ENCODE results near the gene LAPTM4A. TPM values are rescaled to one million over a fixed set of nuclear protein-coding genes. Genes with fewer than 3 reads are reported as not detected.

Gene LAPTM4A
- total RNA-seq, 4 donors from 2014 or later = 88.8 to 159 (median 128) TPM

DNA sequence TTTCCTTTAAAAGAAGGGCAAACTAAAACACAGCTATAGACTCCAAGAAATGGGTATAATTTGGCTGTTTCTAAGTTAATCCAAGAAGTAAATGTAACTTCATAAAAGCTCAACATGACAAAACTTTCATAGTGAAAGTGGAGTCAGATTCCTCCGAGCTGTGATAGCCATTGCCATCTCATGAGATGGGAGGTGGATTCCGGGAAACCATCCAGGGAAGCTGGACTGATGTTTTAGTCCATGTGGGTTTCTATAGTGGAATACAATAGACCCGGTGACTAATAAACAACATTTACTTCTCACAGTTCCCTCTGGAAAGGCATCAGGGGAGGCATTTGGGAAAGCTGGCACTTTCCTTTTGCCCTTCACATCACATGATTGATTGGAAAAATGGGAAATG lies 10.0 kb upstream of the LAPTM4A start:
- no peaks in the 10 kb centered on the region for H3K9me3 ChIP-seq
- no peaks in the 10 kb centered on the region for H3K36me3 ChIP-seq
- no peak overlapping the region for H3K4me3 ChIP-seq
- no peak for TF ChIP-seq EP300 (IDR thresholded peaks at IDR 0.05)
- no peak for TF ChIP-seq POLR2AphosphoS5 (IDR thresholded peaks at IDR 0.05)
- TF ChIP-seq, protein P1, sequence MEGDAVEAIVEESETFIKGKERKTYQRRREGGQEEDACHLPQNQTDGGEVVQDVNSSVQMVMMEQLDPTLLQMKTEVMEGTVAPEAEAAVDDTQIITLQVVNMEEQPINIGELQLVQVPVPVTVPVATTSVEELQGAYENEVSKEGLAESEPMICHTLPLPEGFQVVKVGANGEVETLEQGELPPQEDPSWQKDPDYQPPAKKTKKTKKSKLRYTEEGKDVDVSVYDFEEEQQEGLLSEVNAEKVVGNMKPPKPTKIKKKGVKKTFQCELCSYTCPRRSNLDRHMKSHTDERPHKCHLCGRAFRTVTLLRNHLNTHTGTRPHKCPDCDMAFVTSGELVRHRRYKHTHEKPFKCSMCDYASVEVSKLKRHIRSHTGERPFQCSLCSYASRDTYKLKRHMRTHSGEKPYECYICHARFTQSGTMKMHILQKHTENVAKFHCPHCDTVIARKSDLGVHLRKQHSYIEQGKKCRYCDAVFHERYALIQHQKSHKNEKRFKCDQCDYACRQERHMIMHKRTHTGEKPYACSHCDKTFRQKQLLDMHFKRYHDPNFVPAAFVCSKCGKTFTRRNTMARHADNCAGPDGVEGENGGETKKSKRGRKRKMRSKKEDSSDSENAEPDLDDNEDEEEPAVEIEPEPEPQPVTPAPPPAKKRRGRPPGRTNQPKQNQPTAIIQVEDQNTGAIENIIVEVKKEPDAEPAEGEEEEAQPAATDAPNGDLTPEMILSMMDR (IDR thresholded peaks at IDR 0.05) = no peak
- TF ChIP-seq POLR2A (IDR thresholded peaks at IDR 0.05) = no peak
- H3K27ac ChIP-seq = no peak overlapping the region
- H3K27me3 ChIP-seq = no peaks in the 10 kb centered on the region
- WGBS = 78% methylated on average over 3 of the region's 3 CpGs
- peaks cover 23% of the 10 kb centered on the region for H3K4me1 ChIP-seq
- no peak for DNase-seq (ENCODE audit: low spot score in 2 of 2)

DNA sequence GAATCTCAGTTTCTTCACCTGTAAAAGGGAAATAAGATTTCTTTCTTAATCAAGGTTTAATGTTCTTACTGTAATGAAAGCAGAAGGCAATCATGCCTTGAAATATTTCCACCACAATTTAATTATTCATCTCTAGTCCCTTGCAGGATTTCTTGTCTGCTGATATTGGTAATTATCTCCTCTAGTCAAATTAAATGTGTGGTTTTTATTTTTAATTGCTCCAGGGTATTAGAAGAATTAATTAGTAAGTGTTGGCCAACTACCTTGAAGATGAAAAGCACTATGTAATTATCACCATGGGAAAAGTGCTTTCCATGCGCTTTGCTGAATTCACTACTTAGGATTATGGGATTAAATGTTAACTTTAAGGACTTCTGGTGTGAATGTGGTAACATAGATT lies 8.7 kb upstream of the LAPTM4A start:
- no peak overlapping the region for H3K4me3 ChIP-seq
- 94% methylated on average over 1 of the region's 1 CpG for WGBS
- no peak for TF ChIP-seq POLR2A (IDR thresholded peaks at IDR 0.05)
- TF ChIP-seq POLR2AphosphoS5 (IDR thresholded peaks at IDR 0.05) = no peak
- TF ChIP-seq, protein P1 (IDR thresholded peaks at IDR 0.05) = no peak
- TF ChIP-seq EP300 (IDR thresholded peaks at IDR 0.05) = no peak

DNA sequence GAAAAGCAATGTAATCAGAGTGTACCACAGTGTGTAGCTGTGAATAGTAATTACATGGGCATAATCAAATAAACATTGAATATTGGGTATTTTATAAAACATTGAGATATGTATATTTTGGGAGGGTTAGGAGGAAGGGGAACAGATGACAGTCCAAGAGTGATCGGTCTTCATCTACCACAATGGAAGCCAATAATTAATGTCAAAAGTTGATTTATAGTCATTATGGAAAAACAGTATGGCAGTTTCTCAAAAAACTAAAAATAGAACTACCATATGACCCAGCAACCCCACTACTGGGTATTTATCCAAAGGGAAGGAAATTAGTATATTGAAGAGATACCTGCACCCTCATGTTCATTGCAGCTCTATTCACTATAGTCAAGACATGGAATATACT lies 5.8 kb upstream of the LAPTM4A start:
- no peak overlapping the region for H3K4me3 ChIP-seq

More for the DNA sequence above, 8.7 kb upstream of the LAPTM4A start:
- no peaks in the 10 kb centered on the region for H3K36me3 ChIP-seq
- H3K27ac ChIP-seq = no peak overlapping the region
- no peaks in the 10 kb centered on the region for H3K27me3 ChIP-seq
- DNase-seq (ENCODE audit: low spot score in 2 of 2) = no peak
- H3K4me1 ChIP-seq = peaks cover 9% of the 10 kb centered on the region
- H3K9me3 ChIP-seq = no peaks in the 10 kb centered on the region

DNA sequence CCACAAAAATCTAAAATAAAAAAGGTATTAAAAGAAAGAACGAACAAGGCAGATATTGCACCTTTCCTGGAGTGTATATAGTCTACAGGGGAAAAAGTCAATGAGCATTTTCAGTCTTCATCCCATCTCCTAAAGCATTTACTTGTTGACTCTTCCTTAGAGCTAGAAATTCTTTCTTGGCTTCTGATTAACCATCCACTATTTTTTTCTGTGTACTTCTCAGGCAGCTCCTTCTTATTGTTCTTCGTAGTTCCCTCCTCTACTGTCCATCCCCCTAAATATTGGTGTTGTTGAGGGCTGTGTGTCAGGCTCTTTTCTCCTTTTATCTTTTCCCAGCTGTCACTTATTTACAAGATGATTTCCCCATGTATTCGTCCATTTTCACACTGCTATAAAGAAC lies 3.5 kb upstream of the LAPTM4A start:
- 96% methylated on average over 3 of the region's 3 CpGs for WGBS
- no peak for DNase-seq (ENCODE audit: low spot score in 2 of 2)
- Histone ChIP-seq H3K4me3 (no peak overlapping the region), H3K4me1 (peaks cover 17% of the 10 kb centered on the region), H3K27me3 (no peaks in the 10 kb centered on the region), H3K9me3 (no peaks in the 10 kb centered on the region), H3K36me3 (no peaks in the 10 kb centered on the region), H3K27ac (no peak overlapping the region)
- TF ChIP-seq EP300 (IDR thresholded peaks at IDR 0.05) (no peak), POLR2AphosphoS5 (IDR thresholded peaks at IDR 0.05) (no peak), POLR2A (IDR thresholded peaks at IDR 0.05) (no peak)
- TF ChIP-seq, protein P1 (IDR thresholded peaks at IDR 0.05) = no peak

More for the DNA sequence above, 5.8 kb upstream of the LAPTM4A start:
- no peak overlapping the region for H3K27ac ChIP-seq
- H3K36me3 ChIP-seq = no peaks in the 10 kb centered on the region
- no peak for TF ChIP-seq POLR2AphosphoS5 (IDR thresholded peaks at IDR 0.05)
- TF ChIP-seq, protein P1 (IDR thresholded peaks at IDR 0.05) = no peak
- H3K9me3 ChIP-seq = no peaks in the 10 kb centered on the region
- WGBS = 84% methylated on average over 1 of the region's 1 CpG
- peaks cover 12% of the 10 kb centered on the region for H3K4me1 ChIP-seq
- DNase-seq (ENCODE audit: low spot score in 2 of 2) = no peak
- no peaks in the 10 kb centered on the region for H3K27me3 ChIP-seq

DNA sequence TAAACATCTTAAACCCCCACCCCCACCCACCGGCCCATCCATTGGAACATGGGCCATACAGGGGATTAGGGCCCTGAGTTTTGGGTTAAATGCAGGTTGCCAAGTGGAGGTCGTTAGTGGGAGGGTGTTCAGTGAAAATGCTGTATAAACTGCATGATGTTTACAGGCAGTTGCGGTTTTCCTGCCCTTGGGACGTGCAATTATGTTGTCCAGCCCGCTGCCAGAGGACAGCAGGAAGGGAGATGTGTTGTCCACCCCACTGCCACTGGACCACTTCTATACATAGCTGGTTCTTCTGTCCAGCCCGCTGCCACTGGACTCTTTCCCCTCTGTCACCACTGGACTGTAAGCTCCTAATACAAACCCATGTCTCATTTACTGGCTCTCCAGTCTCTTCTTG lies 2.7 kb upstream of the LAPTM4A start:
- Histone ChIP-seq H3K4me1 (peaks cover 25% of the 10 kb centered on the region), H3K27ac (no peak overlapping the region), H3K36me3 (no peaks in the 10 kb centered on the region), H3K9me3 (no peaks in the 10 kb centered on the region), H3K27me3 (no peaks in the 10 kb centered on the region), H3K4me3 (no peak overlapping the region)
- TF ChIP-seq EP300 (IDR thresholded peaks at IDR 0.05) (no peak), POLR2AphosphoS5 (IDR thresholded peaks at IDR 0.05) (no peak), POLR2A (IDR thresholded peaks at IDR 0.05) (no peak)
- TF ChIP-seq, protein P1 (IDR thresholded peaks at IDR 0.05) = no peak
- WGBS = 92% methylated on average over 6 of the region's 6 CpGs
- no peak for DNase-seq (ENCODE audit: low spot score in 2 of 2)
